ENCODE results near the gene PIBF1.

- TF ChIP-seq CTCF (conservative IDR thresholded peaks at IDR 0.05 in 1 of 2, IDR thresholded peaks at IDR 0.05 in 1 of 2; ENCODE audit: low read depth in 1 of 2, low read length in 2 of 2) (no peak), EZH2 (IDR thresholded peaks at IDR 0.05; ENCODE audit: low read length, missing control alignments) (no peak)
Measured at GRCh38 chr13:72792640-72793039, 10.7 kb downstream of the PIBF1 start.

Measured in fibroblast of lung (primary cell).